Astrocyte (in vitro differentiated cells and primary cell): ENCODE data around the gene ANKRD33B. TPM values are rescaled to one million over a fixed set of nuclear protein-coding genes. Genes with fewer than 3 reads are reported as not detected.
A peak's percentile ranks its signal among the peaks of the same experiment; 100 is the strongest.

Source experiments
- DNase-seq: peaks from one replicate; pipeline ENCODE4 v3.0.0-alpha.2; 2010; ENCODE audit warnings: low read depth
- FAIRE-seq: peaks from 2 replicates; lab custom pipeline; 2011; peaks lifted over from hg19 to GRCh38; lab: Jason Lieb, UNC
- H2AFZ ChIP-seq: 2 replicates; pipeline ENCODE4 v1.6.0; 2012; ENCODE audit warnings: low read depth, low read length, inconsistent platforms
- H3K27ac ChIP-seq: 2 replicates; pipeline ENCODE4 v1.5.1; 2011; ENCODE audit warnings: low read depth, low read length, inconsistent platforms
- H3K27me3 ChIP-seq: 2 replicates; pipeline ENCODE4 v1.6.0; 2011; ENCODE audit warnings: low read length, inconsistent platforms; ENCODE audit not compliant: insufficient read depth
- H3K36me3 ChIP-seq: 2 replicates; pipeline ENCODE4 v1.5.1; 2011; ENCODE audit warnings: low read length, inconsistent platforms; ENCODE audit not compliant: insufficient read depth
- H3K4me1 ChIP-seq: 2 replicates; pipeline ENCODE4 v1.5.1; 2011; ENCODE audit warnings: low read length, inconsistent platforms; ENCODE audit not compliant: insufficient read depth
- H3K4me2 ChIP-seq: 2 replicates; pipeline ENCODE4 v1.6.0; 2012; ENCODE audit warnings: low read length, inconsistent platforms
- H3K4me3 ChIP-seq: 2 replicates; pipeline ENCODE4 v1.5.1; 2011; ENCODE audit warnings: low read depth, mild to moderate bottlenecking, low read length, inconsistent platforms; ENCODE audit not compliant: insufficient read depth
- H3K79me2 ChIP-seq: 2 replicates; pipeline ENCODE4 v1.6.0; 2012; ENCODE audit warnings: mild to moderate bottlenecking, low read length, inconsistent platforms; ENCODE audit not compliant: insufficient read depth
- H3K9ac ChIP-seq: 2 replicates; pipeline ENCODE4 v1.6.0; 2012; ENCODE audit warnings: mild to moderate bottlenecking, low read length, inconsistent platforms
- H3K9me3 ChIP-seq: 2 replicates; pipeline ENCODE4 v1.5.1; 2012; ENCODE audit warnings: low read depth, mild to moderate bottlenecking, low read length, inconsistent platforms; ENCODE audit not compliant: insufficient read depth
- H4K20me1 ChIP-seq: 2 replicates; pipeline ENCODE4 v1.6.0; 2012; ENCODE audit warnings: low read length, inconsistent platforms; ENCODE audit not compliant: insufficient read depth
- H3K27ac Mint-ChIP-seq: one replicate; pipeline ENCODE4 v1.8.0; 2021; ENCODE audit warnings: mild to moderate bottlenecking, mixed read lengths; ENCODE audit not compliant: unreplicated experiment
- H3K27me3 Mint-ChIP-seq: one replicate; pipeline ENCODE4 v1.8.0; 2021; ENCODE audit warnings: low read depth, mixed read lengths; ENCODE audit not compliant: unreplicated experiment
- H3K36me3 Mint-ChIP-seq: one replicate; pipeline ENCODE4 v1.8.0; 2021; ENCODE audit warnings: low read depth, mixed read lengths; ENCODE audit not compliant: unreplicated experiment
- H3K4me1 Mint-ChIP-seq: one replicate; pipeline ENCODE4 v1.8.0; 2021; ENCODE audit warnings: low read depth, mixed read lengths; ENCODE audit not compliant: unreplicated experiment
- H3K4me3 Mint-ChIP-seq: one replicate; pipeline ENCODE4 v1.8.0; 2021; ENCODE audit warnings: mild to moderate bottlenecking, moderate library complexity, mixed read lengths; ENCODE audit not compliant: unreplicated experiment
- H3K9me3 Mint-ChIP-seq: one replicate; pipeline ENCODE4 v1.8.0; 2021; ENCODE audit warnings: mild to moderate bottlenecking, mixed read lengths; ENCODE audit not compliant: unreplicated experiment
- CTCF ChIP-seq: IDR thresholded peaks from 2 replicates; pipeline ENCODE4 v1.5.1; 2011; ENCODE audit warnings: low read depth, mild to moderate bottlenecking, inconsistent platforms, low read length, moderate library complexity; ENCODE audit not compliant: insufficient read depth
- EZH2 ChIP-seq: IDR thresholded peaks from 2 replicates; pipeline ENCODE4 v1.6.1; 2012; ENCODE audit warnings: mild to moderate bottlenecking, low read length, inconsistent platforms; ENCODE audit not compliant: insufficient read depth
- total RNA-seq: library from RNA; stranded (reverse); gene quantifications from 2 replicates; pipeline ENCODE4 v1.2.1, GENCODE V29; 2021

ANKRD33B gene
- total RNA-seq, 1 donor from 2014 or later = 22.7 TPM

GRCh38 chr5:10672146-10673016 is 108.5 kb downstream of the ANKRD33B start:
- FAIRE-seq = no peak
- Histone ChIP-seq H3K4me2 (no peak overlapping the region), H3K27me3 (no peaks in the 10 kb centered on the region), H3K9me3 (peaks cover 8% of the 10 kb centered on the region), H4K20me1 (peaks cover 6% of the 10 kb centered on the region), H3K4me1 (no peaks in the 10 kb centered on the region), H3K4me3 (no peak overlapping the region), H3K9ac (no peak overlapping the region), H3K79me2 (no peaks in the 10 kb centered on the region), H3K27ac (no peak overlapping the region), H2AFZ (no peak overlapping the region), H3K36me3 (peaks cover 3% of the 10 kb centered on the region)
- no peak overlapping the region for H3K27ac Mint-ChIP-seq
- H3K9me3 Mint-ChIP-seq = peaks cover 18% of the 10 kb centered on the region
- H3K27me3 Mint-ChIP-seq = peaks cover 11% of the 10 kb centered on the region
- DNase-seq = no peak
- peaks cover 16% of the 10 kb centered on the region for H3K36me3 Mint-ChIP-seq
- no peak for TF ChIP-seq EZH2
- no peak for TF ChIP-seq CTCF
- no peak overlapping the region for H3K4me3 Mint-ChIP-seq
- H3K4me1 Mint-ChIP-seq = no peaks in the 10 kb centered on the region

GRCh38 chr5:10673017-10673389 is 109.1 kb downstream of the ANKRD33B start:
- Histone ChIP-seq H3K9ac (no peak overlapping the region), H3K27me3 (no peaks in the 10 kb centered on the region), H3K4me1 (no peaks in the 10 kb centered on the region), H3K27ac (no peak overlapping the region), H3K36me3 (peaks cover 3% of the 10 kb centered on the region), H3K9me3 (peaks cover 8% of the 10 kb centered on the region), H3K4me3 (no peak overlapping the region), H4K20me1 (peaks cover 6% of the 10 kb centered on the region), H3K4me2 (no peak overlapping the region), H2AFZ (no peak overlapping the region), H3K79me2 (no peaks in the 10 kb centered on the region)
- no peak overlapping the region for H3K27ac Mint-ChIP-seq
- TF ChIP-seq CTCF (no peak), EZH2 (no peak)
- peaks cover 2% of the 10 kb centered on the region for H3K4me1 Mint-ChIP-seq
- no peak overlapping the region for H3K4me3 Mint-ChIP-seq
- no peak for FAIRE-seq
- H3K9me3 Mint-ChIP-seq = peaks cover 14% of the 10 kb centered on the region
- DNase-seq = no peak
- peaks cover 11% of the 10 kb centered on the region for H3K27me3 Mint-ChIP-seq
- H3K36me3 Mint-ChIP-seq = peaks cover 22% of the 10 kb centered on the region

- Histone ChIP-seq H3K27ac (no peak overlapping the region), H3K9me3 (peaks cover 6% of the 10 kb centered on the region), H3K9ac (no peak overlapping the region), H3K79me2 (no peaks in the 10 kb centered on the region), H3K4me2 (no peak overlapping the region), H3K4me3 (no peak overlapping the region), H3K36me3 (peaks cover 3% of the 10 kb centered on the region), H3K27me3 (no peaks in the 10 kb centered on the region), H3K4me1 (no peaks in the 10 kb centered on the region), H2AFZ (no peak overlapping the region), H4K20me1 (peaks cover 6% of the 10 kb centered on the region)
- Mint-ChIP-seq H3K4me3 (no peak overlapping the region), H3K9me3 (peaks cover 10% of the 10 kb centered on the region), H3K27ac (peak overlapping the region; percentile 68), H3K4me1 (peaks cover 5% of the 10 kb centered on the region), H3K36me3 (peaks cover 23% of the 10 kb centered on the region), H3K27me3 (peaks cover 11% of the 10 kb centered on the region)
- DNase-seq (no peak), FAIRE-seq (no peak)
- no peak for TF ChIP-seq CTCF
- no peak for TF ChIP-seq EZH2
Observed at GRCh38 chr5:10673407-10673806, 109.5 kb downstream of the ANKRD33B start.
